ENCODE measurements around the gene DDX49. TPM values are rescaled to one million over a fixed set of nuclear protein-coding genes. Genes with fewer than 3 reads are reported as not detected.

The DDX49 gene
- total RNA-seq, 4 donors from 2014 or later = 47.0 to 80.7 (median 60.6) TPM

GRCh38 chr19:18889949-18890745 lies 29.4 kb upstream of the DDX49 start:
- no peak for TF ChIP-seq POLR2A (IDR thresholded peaks at IDR 0.05)
- no peak for TF ChIP-seq CTCF (IDR thresholded peaks at IDR 0.05)
- 59 to 75% methylated on average over 9 to 10 of the region's 10 CpGs for WGBS, 2 donors
- intact Hi-C loops (cut with DNase I) = no loop called here
- Histone ChIP-seq H3K27me3 (peaks cover 1 to 35% (median 12%) of the 10 kb centered on the region in 4 donors), H3K4me3 (no peak overlapping the region), H3K36me3 (no peaks in the 10 kb centered on the region), H3K27ac (no peak overlapping the region), H3K4me1 (peaks cover 5 to 16% (median 5%) of the 10 kb centered on the region in 3 donors), H3K9me3 (no peaks in the 10 kb centered on the region)
- no peak for DNase-seq

- H3K9me3 ChIP-seq = no peaks in the 10 kb centered on the region
- no peak for TF ChIP-seq CTCF (IDR thresholded peaks at IDR 0.05)
- no peak for TF ChIP-seq POLR2A (IDR thresholded peaks at IDR 0.05)
- peaks cover 0 to 5% (median under 1%) of the 10 kb centered on the region in 3 donors for H3K36me3 ChIP-seq
- peaks cover 7 to 59% (median 14%) of the 10 kb centered on the region in 4 donors for H3K27me3 ChIP-seq
- no peak overlapping the region for H3K4me3 ChIP-seq
- no peak overlapping the region for H3K27ac ChIP-seq
- intact Hi-C loops (cut with DNase I) = no loop called here
- 42 to 51% methylated on average over 11 to 16 of the region's 18 CpGs for WGBS, 2 donors
- DNase-seq = no peak
- peaks cover 10 to 32% (median 21%) of the 10 kb centered on the region in 3 donors for H3K4me1 ChIP-seq
Observed at GRCh38 chr19:18893587-18894253, 25.8 kb upstream of the DDX49 start.

GRCh38 chr19:18894254-18895037 lies 25.1 kb upstream of the DDX49 start:
- Histone ChIP-seq H3K4me3 (peak overlapping the region in 3 of 4 donors; percentile 31 to 62 (median 45)), H3K27me3 (peaks cover 7 to 59% (median 14%) of the 10 kb centered on the region in 4 donors), H3K4me1 (peaks cover 10 to 32% (median 21%) of the 10 kb centered on the region in 3 donors), H3K36me3 (peaks cover 5 to 13% (median 8%) of the 10 kb centered on the region in 3 donors), H3K9me3 (no peaks in the 10 kb centered on the region), H3K27ac (no peak overlapping the region)
- no peak for DNase-seq
- no peak for TF ChIP-seq CTCF (IDR thresholded peaks at IDR 0.05)
- TF ChIP-seq POLR2A (IDR thresholded peaks at IDR 0.05) = no peak
- WGBS, 2 donors = 0 to 6% methylated on average over 3 to 6 of the region's 28 CpGs
- intact Hi-C loops (cut with DNase I) = no loop called here

GRCh38 chr19:18895038-18895823 lies 24.3 kb upstream of the DDX49 start:
- Histone ChIP-seq H3K9me3 (no peaks in the 10 kb centered on the region), H3K27ac (no peak overlapping the region), H3K4me1 (peaks cover 10 to 32% (median 21%) of the 10 kb centered on the region in 3 donors), H3K4me3 (peak overlapping the region in 3 of 4 donors; percentile 31 to 62 (median 45)), H3K36me3 (peaks cover 8 to 20% (median 14%) of the 10 kb centered on the region in 3 donors), H3K27me3 (peaks cover 7 to 59% (median 14%) of the 10 kb centered on the region in 4 donors)
- TF ChIP-seq POLR2A (IDR thresholded peaks at IDR 0.05) = no peak
- TF ChIP-seq CTCF (IDR thresholded peaks at IDR 0.05) = peak in 2 of 6 experiments; percentile 3 to 22
- intact Hi-C loops (cut with DNase I) = no loop called here
- 0% methylated on average over 20 of the region's 72 CpGs; no CpG with 5 or more reads in 1 of the 2 donors for WGBS, 2 donors
- DNase-seq = no peak
